Nephron progenitor cell (in vitro differentiated cells): ENCODE measurements around the gene DOCK3.

Experiments used
- DNase-seq: peaks from one replicate; pipeline ENCODE4 v3.0.0; 2021
- H3K27ac Mint-ChIP-seq: 2 replicates; pipeline ENCODE4 v1.8.0; 2021; ENCODE audit warnings: mild to moderate bottlenecking, moderate library complexity, mixed read lengths
- H3K27me3 Mint-ChIP-seq: 2 replicates; pipeline ENCODE4 v1.8.0; 2021; ENCODE audit warnings: mild to moderate bottlenecking, low read depth, mixed read lengths; ENCODE audit not compliant: poor library complexity
- H3K36me3 Mint-ChIP-seq: 2 replicates; pipeline ENCODE4 v1.8.0; 2021; ENCODE audit warnings: low read depth, mixed read lengths
- H3K4me1 Mint-ChIP-seq: 2 replicates; pipeline ENCODE4 v1.8.0; 2021; ENCODE audit warnings: mixed read lengths
- H3K4me3 Mint-ChIP-seq: 2 replicates; pipeline ENCODE4 v1.8.0; 2021; ENCODE audit warnings: mild to moderate bottlenecking, moderate library complexity, mixed read lengths
- H3K9me3 Mint-ChIP-seq: 2 replicates; pipeline ENCODE4 v1.8.0; 2021; ENCODE audit warnings: mild to moderate bottlenecking, moderate library complexity, mixed read lengths
- CTCF ChIP-seq: fragments of 200-600 bp; sonication (generic); IDR thresholded peaks from 2 replicates; pipeline ENCODE4 v1.5.0; 2021; ENCODE audit warnings: antibody characterized with exemption

The DOCK3 gene

DNA sequence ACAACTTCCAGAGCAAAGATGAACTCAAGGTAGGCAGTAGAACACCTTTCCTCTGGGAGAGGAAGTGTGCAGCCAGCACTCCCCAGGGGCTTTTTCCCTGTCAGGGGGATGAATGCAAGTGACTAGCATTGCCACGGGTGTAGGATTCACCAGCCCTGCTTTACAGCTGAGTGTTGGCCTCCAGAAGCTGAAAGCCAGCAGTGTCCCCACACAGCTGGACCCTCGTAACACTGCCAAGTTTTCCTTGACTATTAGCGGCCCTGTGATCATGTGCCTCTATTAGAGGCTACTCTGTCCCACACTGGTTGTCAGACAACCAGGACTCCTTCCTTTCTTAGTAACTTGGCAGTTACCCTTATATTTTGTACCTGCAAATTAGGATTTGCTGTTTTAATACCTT lies 605.4 kb downstream of the DOCK3 start:
- Mint-ChIP-seq H3K4me1 (peaks cover 27% of the 10 kb centered on the region), H3K4me3 (no peak overlapping the region), H3K27me3 (peaks cover 3% of the 10 kb centered on the region), H3K36me3 (peaks cover 12% of the 10 kb centered on the region), H3K27ac (no peak overlapping the region), H3K9me3 (peaks cover 14% of the 10 kb centered on the region)
- DNase-seq = no peak
- no peak for TF ChIP-seq CTCF

DNA sequence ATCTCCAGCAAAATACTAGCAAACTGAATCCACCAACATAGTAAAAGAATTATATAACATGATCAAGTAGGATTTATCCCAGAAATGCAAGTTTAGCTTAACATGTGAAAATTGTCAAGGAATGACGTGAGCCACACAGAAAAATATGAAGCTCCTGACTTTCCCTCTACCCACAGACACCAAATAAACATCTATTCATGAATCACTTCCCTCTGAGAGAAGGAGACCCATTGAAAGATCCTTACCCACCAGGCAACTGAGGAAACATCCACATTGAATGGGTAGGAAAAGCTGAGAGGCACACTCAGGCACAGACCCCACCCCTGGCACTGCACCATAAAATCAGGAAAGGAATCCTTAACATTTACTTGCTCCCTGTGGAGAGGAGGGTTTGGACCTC lies 608.2 kb downstream of the DOCK3 start:
- no peak overlapping the region for H3K27ac Mint-ChIP-seq
- H3K36me3 Mint-ChIP-seq = peaks cover 22% of the 10 kb centered on the region
- peaks cover 21% of the 10 kb centered on the region for H3K4me1 Mint-ChIP-seq
- no peak for DNase-seq
- H3K9me3 Mint-ChIP-seq = peaks cover 40% of the 10 kb centered on the region
- H3K27me3 Mint-ChIP-seq = peaks cover 5% of the 10 kb centered on the region
- TF ChIP-seq CTCF = no peak
- H3K4me3 Mint-ChIP-seq = no peak overlapping the region

DNA sequence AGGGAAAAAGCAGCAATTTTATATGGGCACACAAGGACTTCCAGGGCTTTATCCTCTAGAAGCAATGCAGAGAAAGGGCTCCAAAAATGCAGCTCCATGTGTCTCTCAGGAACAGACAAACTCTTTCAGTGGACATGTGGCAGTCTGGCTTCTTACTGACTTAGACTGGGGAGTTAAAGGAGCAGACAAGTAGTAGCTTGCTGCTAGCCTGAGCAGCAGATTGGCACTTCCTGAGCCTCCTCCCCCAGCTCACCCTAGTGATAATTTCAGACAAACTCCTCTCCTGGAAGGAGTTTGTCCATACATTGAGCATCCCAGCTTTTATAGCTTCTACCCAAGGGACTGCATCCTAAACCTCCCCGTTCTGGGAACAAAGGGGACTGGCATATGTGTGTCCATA lies 608.7 kb downstream of the DOCK3 start:
- no peak for TF ChIP-seq CTCF
- H3K9me3 Mint-ChIP-seq = peaks cover 42% of the 10 kb centered on the region
- peaks cover 22% of the 10 kb centered on the region for H3K36me3 Mint-ChIP-seq
- H3K27me3 Mint-ChIP-seq = peaks cover 5% of the 10 kb centered on the region
- no peak overlapping the region for H3K4me3 Mint-ChIP-seq
- no peak for DNase-seq
- H3K4me1 Mint-ChIP-seq = peaks cover 21% of the 10 kb centered on the region
- peak overlapping the region; percentile 83 for H3K27ac Mint-ChIP-seq

DNA sequence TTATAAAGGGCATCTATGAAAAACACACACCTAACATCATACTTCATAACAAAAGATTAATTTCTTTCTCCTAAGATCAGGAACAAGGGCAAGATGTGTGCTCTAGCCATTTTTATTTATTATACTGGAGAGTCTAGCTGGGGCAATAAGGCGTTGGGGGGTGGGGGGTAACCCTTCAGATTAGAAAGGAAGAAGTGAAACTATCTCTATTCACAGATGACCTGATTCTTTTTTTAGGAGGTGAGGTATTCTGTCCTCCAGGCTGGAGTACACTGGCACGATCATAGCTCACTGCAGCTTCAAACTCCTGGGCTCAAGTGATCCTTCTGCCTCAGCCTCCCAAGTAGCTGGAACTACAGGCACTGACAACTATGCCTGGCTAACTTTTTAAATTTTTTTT lies 620.9 kb downstream of the DOCK3 start:
- no peak overlapping the region for H3K27ac Mint-ChIP-seq
- H3K4me3 Mint-ChIP-seq = no peak overlapping the region
- DNase-seq = no peak
- TF ChIP-seq CTCF = no peak
- no peaks in the 10 kb centered on the region for H3K36me3 Mint-ChIP-seq
- no peaks in the 10 kb centered on the region for H3K4me1 Mint-ChIP-seq
- peaks cover 15% of the 10 kb centered on the region for H3K27me3 Mint-ChIP-seq
- H3K9me3 Mint-ChIP-seq = peaks cover 33% of the 10 kb centered on the region

DNA sequence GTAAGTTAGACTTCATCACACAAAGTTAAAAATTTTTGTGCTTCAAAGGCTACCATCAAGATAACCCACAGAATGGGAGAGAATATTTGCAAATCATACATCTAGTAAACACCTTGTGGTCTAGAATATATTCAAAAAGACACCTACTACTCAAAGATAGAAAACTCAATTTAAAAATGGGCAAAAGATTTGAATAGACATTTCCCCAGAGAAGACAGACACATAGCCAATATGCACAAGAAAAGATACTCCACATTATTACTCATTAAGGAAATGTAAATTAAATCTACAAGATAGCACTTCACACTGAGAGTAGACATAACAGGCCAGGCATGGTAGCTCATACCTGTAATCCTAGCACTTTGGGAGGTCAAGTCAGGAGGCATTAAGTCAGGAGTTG lies 622.6 kb downstream of the DOCK3 start:
- H3K4me3 Mint-ChIP-seq = no peak overlapping the region
- TF ChIP-seq CTCF = no peak
- H3K9me3 Mint-ChIP-seq = peaks cover 33% of the 10 kb centered on the region
- no peaks in the 10 kb centered on the region for H3K36me3 Mint-ChIP-seq
- H3K27me3 Mint-ChIP-seq = peaks cover 20% of the 10 kb centered on the region
- no peak for DNase-seq
- no peak overlapping the region for H3K27ac Mint-ChIP-seq
- H3K4me1 Mint-ChIP-seq = no peaks in the 10 kb centered on the region

DNA sequence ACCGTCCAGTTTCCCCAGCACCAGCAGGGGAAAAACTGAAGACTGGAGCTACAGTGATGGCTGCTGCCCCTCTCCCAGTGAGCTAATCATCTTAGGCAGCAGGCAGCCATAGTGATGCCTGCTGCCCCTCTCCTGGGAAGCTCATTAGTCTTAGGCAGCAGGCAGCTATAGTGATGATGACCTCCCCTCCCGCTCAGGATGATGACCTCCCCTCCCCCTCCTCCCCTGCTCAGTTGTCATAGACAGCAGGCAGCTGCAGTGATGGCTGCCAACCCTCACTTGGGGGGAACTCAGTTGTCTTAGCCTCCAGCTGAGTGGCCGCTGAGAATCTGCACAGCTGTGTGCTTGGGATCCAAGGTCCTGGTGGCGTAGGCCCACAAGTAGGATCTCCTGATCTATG lies 629.5 kb downstream of the DOCK3 start:
- Mint-ChIP-seq H3K36me3 (peaks cover 23% of the 10 kb centered on the region), H3K4me1 (peaks cover 7% of the 10 kb centered on the region), H3K27me3 (peaks cover 26% of the 10 kb centered on the region), H3K9me3 (peaks cover 60% of the 10 kb centered on the region), H3K4me3 (no peak overlapping the region), H3K27ac (no peak overlapping the region)
- TF ChIP-seq CTCF = no peak
- peak; percentile 18 for DNase-seq
